ENCODE results near the gene DHX58. TPM values are rescaled to one million over a fixed set of nuclear protein-coding genes. Genes with fewer than 3 reads are reported as not detected.

DHX58 gene
- total and polyA plus RNA-seq, 9 donors: 4.2 to 8.1 (median 5.3) TPM

- 88% methylated on average over 15 of the region's 18 CpGs for WGBS (ENCODE audit: insufficient coverage)
- DNase-seq: no peak
- Histone ChIP-seq H3K9me3 (replicated peaks; ENCODE audit: control insufficient read depth, low read depth, low read length) (no peaks in the 10 kb centered on the region), H3K27ac (ENCODE audit: low read length) (no peak overlapping the region), H3K4me3 (ENCODE audit: low read length) (no peak overlapping the region), H3K27me3 (ENCODE audit: control insufficient read depth, insufficient read depth, low read length) (no peaks in the 10 kb centered on the region), H3K36me3 (ENCODE audit: control insufficient read depth, insufficient read depth, low read length) (peaks cover 51% of the 10 kb centered on the region), H3K4me1 (ENCODE audit: control insufficient read depth, insufficient read depth, low read length) (peaks cover 28% of the 10 kb centered on the region)
Observed at GRCh38 chr17:42119301-42119700, 6.8 kb upstream of the DHX58 start.

- H3K27ac ChIP-seq (ENCODE audit: low read length): no peak overlapping the region
- H3K9me3 ChIP-seq (replicated peaks; ENCODE audit: control insufficient read depth, low read depth, low read length): no peaks in the 10 kb centered on the region
- 78% methylated on average over 2 of the region's 2 CpGs for WGBS (ENCODE audit: insufficient coverage)
- H3K36me3 ChIP-seq (ENCODE audit: control insufficient read depth, insufficient read depth, low read length): peaks cover 57% of the 10 kb centered on the region
- DNase-seq: no peak
- H3K4me3 ChIP-seq (ENCODE audit: low read length): no peak overlapping the region
- peaks cover 28% of the 10 kb centered on the region for H3K4me1 ChIP-seq (ENCODE audit: control insufficient read depth, insufficient read depth, low read length)
- H3K27me3 ChIP-seq (ENCODE audit: control insufficient read depth, insufficient read depth, low read length): no peaks in the 10 kb centered on the region
Observed at GRCh38 chr17:42118545-42118944, 6.0 kb upstream of the DHX58 start.

GRCh38 chr17:42118126-42118510 lies 5.6 kb upstream of the DHX58 start:
- WGBS (ENCODE audit: insufficient coverage): 80% methylated on average over 3 of the region's 4 CpGs
- peaks cover 30% of the 10 kb centered on the region for H3K4me1 ChIP-seq (ENCODE audit: control insufficient read depth, insufficient read depth, low read length)

GRCh38 chr17:42117397-42118125 lies 5.0 kb upstream of the DHX58 start:
- Histone ChIP-seq H3K27ac (ENCODE audit: low read length) (no peak overlapping the region), H3K4me1 (ENCODE audit: control insufficient read depth, insufficient read depth, low read length) (peaks cover 31% of the 10 kb centered on the region), H3K36me3 (ENCODE audit: control insufficient read depth, insufficient read depth, low read length) (peaks cover 62% of the 10 kb centered on the region), H3K27me3 (ENCODE audit: control insufficient read depth, insufficient read depth, low read length) (no peaks in the 10 kb centered on the region), H3K9me3 (replicated peaks; ENCODE audit: control insufficient read depth, low read depth, low read length) (no peaks in the 10 kb centered on the region), H3K4me3 (ENCODE audit: low read length) (no peak overlapping the region)
- DNase-seq: no peak
- 78% methylated on average over 29 of the region's 30 CpGs for WGBS (ENCODE audit: insufficient coverage)

More at GRCh38 chr17:42118126-42118510, 5.6 kb upstream of the DHX58 start:
- no peak for DNase-seq
- peaks cover 61% of the 10 kb centered on the region for H3K36me3 ChIP-seq (ENCODE audit: control insufficient read depth, insufficient read depth, low read length)
- H3K9me3 ChIP-seq (replicated peaks; ENCODE audit: control insufficient read depth, low read depth, low read length): no peaks in the 10 kb centered on the region
- H3K27me3 ChIP-seq (ENCODE audit: control insufficient read depth, insufficient read depth, low read length): no peaks in the 10 kb centered on the region
- no peak overlapping the region for H3K27ac ChIP-seq (ENCODE audit: low read length)
- H3K4me3 ChIP-seq (ENCODE audit: low read length): no peak overlapping the region

GRCh38 chr17:42116705-42117396 lies 4.3 kb upstream of the DHX58 start:
- DNase-seq: peak; percentile 89
- Histone ChIP-seq H3K9me3 (replicated peaks; ENCODE audit: control insufficient read depth, low read depth, low read length) (no peaks in the 10 kb centered on the region), H3K27me3 (ENCODE audit: control insufficient read depth, insufficient read depth, low read length) (no peaks in the 10 kb centered on the region), H3K27ac (ENCODE audit: low read length) (no peak overlapping the region), H3K36me3 (ENCODE audit: control insufficient read depth, insufficient read depth, low read length) (peaks cover 62% of the 10 kb centered on the region), H3K4me3 (ENCODE audit: low read length) (no peak overlapping the region), H3K4me1 (ENCODE audit: control insufficient read depth, insufficient read depth, low read length) (peaks cover 29% of the 10 kb centered on the region)
- 40% methylated on average over 17 of the region's 18 CpGs for WGBS (ENCODE audit: insufficient coverage)

- no peaks in the 10 kb centered on the region for H3K27me3 ChIP-seq (ENCODE audit: control insufficient read depth, insufficient read depth, low read length)
- peaks cover 28% of the 10 kb centered on the region for H3K4me1 ChIP-seq (ENCODE audit: control insufficient read depth, insufficient read depth, low read length)
- no peak overlapping the region for H3K4me3 ChIP-seq (ENCODE audit: low read length)
- peaks cover 66% of the 10 kb centered on the region for H3K36me3 ChIP-seq (ENCODE audit: control insufficient read depth, insufficient read depth, low read length)
- no peak overlapping the region for H3K27ac ChIP-seq (ENCODE audit: low read length)
- WGBS (ENCODE audit: insufficient coverage): 83% methylated on average over 1 of the region's 9 CpGs
- DNase-seq: no peak
- no peaks in the 10 kb centered on the region for H3K9me3 ChIP-seq (replicated peaks; ENCODE audit: control insufficient read depth, low read depth, low read length)
Observed at GRCh38 chr17:42114118-42114517, 1.6 kb upstream of the DHX58 start.

GRCh38 chr17:42113293-42114069 lies 967 bp upstream of the DHX58 start:
- peak overlapping the region; percentile 96 for H3K27ac ChIP-seq (ENCODE audit: low read length)
- no peak overlapping the region for H3K4me3 ChIP-seq (ENCODE audit: low read length)
- H3K27me3 ChIP-seq (ENCODE audit: control insufficient read depth, insufficient read depth, low read length): no peaks in the 10 kb centered on the region
- H3K4me1 ChIP-seq (ENCODE audit: control insufficient read depth, insufficient read depth, low read length): peaks cover 28% of the 10 kb centered on the region
- peaks cover 66% of the 10 kb centered on the region for H3K36me3 ChIP-seq (ENCODE audit: control insufficient read depth, insufficient read depth, low read length)
- DNase-seq: no peak
- WGBS (ENCODE audit: insufficient coverage): 87% methylated on average over 27 of the region's 28 CpGs
- no peaks in the 10 kb centered on the region for H3K9me3 ChIP-seq (replicated peaks; ENCODE audit: control insufficient read depth, low read depth, low read length)

GRCh38 chr17:42111871-42112551 lies 503 bp downstream of the DHX58 start:
- peak overlapping the region; percentile 96 for H3K27ac ChIP-seq (ENCODE audit: low read length)
- H3K36me3 ChIP-seq (ENCODE audit: control insufficient read depth, insufficient read depth, low read length): peaks cover 52% of the 10 kb centered on the region
- H3K4me1 ChIP-seq (ENCODE audit: control insufficient read depth, insufficient read depth, low read length): peaks cover 29% of the 10 kb centered on the region
- peak overlapping the region; percentile 55 for H3K4me3 ChIP-seq (ENCODE audit: low read length)
- no peaks in the 10 kb centered on the region for H3K27me3 ChIP-seq (ENCODE audit: control insufficient read depth, insufficient read depth, low read length)
- WGBS (ENCODE audit: insufficient coverage): 31% methylated on average over 10 of the region's 12 CpGs
- DNase-seq: peak; percentile 64
- no peaks in the 10 kb centered on the region for H3K9me3 ChIP-seq (replicated peaks; ENCODE audit: control insufficient read depth, low read depth, low read length)

- Histone ChIP-seq H3K9me3 (replicated peaks; ENCODE audit: control insufficient read depth, low read depth, low read length) (no peaks in the 10 kb centered on the region), H3K27ac (ENCODE audit: low read length) (no peak overlapping the region), H3K4me1 (ENCODE audit: control insufficient read depth, insufficient read depth, low read length) (peaks cover 26% of the 10 kb centered on the region), H3K4me3 (ENCODE audit: low read length) (no peak overlapping the region), H3K27me3 (ENCODE audit: control insufficient read depth, insufficient read depth, low read length) (no peaks in the 10 kb centered on the region), H3K36me3 (ENCODE audit: control insufficient read depth, insufficient read depth, low read length) (peaks cover 45% of the 10 kb centered on the region)
- 85% methylated on average over 6 of the region's 11 CpGs for WGBS (ENCODE audit: insufficient coverage)
- no peak for DNase-seq
Observed at GRCh38 chr17:42111265-42111636, 1.3 kb downstream of the DHX58 start.
